GM19467 (cell line): ENCODE results near the gene KIF1A.

Experiments used
- ATAC-seq: cut with Tn5 transposase; IDR thresholded peaks from one replicate; pipeline ENCODE4 v1.9.1; 2021; ENCODE audit warnings: mild to moderate bottlenecking, moderate library complexity; ENCODE audit not compliant: unreplicated experiment

KIF1A gene

DNA sequence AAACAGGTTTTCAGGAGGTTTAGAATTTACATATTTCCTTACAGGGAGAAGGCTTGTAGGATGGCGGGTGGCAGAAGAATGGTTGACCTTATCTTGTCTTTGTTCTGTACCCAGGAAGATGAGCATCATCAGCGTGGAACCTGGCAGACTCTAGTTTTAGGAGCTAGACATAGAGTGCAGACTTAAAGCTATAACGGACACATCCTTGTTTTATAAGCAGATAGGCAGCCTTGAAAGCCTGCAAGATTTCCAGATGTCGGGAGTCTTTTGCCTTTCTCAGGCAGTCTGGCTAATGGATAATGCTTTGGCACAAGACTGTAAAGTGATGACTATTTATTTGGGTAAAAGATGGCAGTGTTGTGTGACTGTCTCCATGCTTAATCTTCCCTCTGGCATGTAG is 149.1 kb downstream of the KIF1A start:
- ATAC-seq, result no peak

DNA sequence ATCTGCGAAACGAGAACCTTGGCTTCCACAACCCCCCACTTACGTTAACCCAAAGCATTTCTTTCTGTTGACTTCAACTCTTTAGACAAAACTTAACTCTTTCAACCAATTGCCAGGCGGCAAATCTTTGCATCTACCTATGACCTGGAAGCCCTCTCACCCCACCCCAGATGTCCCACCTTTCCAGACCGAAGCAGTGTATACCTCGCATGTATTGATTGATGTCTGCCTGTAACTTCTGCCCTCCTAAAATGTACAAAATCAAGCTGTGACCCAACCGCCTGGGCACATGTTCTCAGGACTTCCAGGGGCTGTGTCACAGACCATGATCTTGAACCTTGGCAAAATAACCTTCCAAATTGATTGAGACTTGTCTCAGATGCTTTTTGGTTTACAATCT is 149.6 kb downstream of the KIF1A start:
- ATAC-seq, result no peak

GRCh38 chr2:240664622-240665021 is 155.4 kb downstream of the KIF1A start:
- ATAC-seq, result no peak
